ENCODE data around the gene ATXN1.

DNA sequence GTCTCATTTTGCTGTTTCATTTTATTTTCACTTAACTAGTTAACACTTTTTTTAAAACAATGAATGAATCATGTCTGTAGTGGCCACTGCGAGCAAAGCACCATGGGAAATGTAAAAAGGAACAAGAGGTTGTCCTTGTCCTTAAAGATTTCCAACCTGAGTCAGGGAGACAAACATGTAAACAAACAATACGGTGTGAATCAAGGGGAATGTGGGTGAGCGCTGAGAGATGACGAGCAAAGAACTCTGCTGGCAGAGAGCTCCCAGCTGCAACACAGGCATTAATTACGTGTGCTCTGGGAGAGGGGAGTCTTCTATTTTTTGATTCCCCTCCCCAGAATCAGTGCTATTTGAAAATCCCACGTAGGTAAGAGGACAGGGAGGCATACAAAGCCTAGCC is 84.3 kb downstream of the ATXN1 start:
- TF ChIP-seq, protein P1, sequence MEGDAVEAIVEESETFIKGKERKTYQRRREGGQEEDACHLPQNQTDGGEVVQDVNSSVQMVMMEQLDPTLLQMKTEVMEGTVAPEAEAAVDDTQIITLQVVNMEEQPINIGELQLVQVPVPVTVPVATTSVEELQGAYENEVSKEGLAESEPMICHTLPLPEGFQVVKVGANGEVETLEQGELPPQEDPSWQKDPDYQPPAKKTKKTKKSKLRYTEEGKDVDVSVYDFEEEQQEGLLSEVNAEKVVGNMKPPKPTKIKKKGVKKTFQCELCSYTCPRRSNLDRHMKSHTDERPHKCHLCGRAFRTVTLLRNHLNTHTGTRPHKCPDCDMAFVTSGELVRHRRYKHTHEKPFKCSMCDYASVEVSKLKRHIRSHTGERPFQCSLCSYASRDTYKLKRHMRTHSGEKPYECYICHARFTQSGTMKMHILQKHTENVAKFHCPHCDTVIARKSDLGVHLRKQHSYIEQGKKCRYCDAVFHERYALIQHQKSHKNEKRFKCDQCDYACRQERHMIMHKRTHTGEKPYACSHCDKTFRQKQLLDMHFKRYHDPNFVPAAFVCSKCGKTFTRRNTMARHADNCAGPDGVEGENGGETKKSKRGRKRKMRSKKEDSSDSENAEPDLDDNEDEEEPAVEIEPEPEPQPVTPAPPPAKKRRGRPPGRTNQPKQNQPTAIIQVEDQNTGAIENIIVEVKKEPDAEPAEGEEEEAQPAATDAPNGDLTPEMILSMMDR (IDR thresholded peaks at IDR 0.05), result no peak
- TF ChIP-seq POLR2A (IDR thresholded peaks at IDR 0.05) (no peak), EP300 (IDR thresholded peaks at IDR 0.05) (no peak)
